ENCODE measurements around the gene UXS1.

UXS1 gene

DNA sequence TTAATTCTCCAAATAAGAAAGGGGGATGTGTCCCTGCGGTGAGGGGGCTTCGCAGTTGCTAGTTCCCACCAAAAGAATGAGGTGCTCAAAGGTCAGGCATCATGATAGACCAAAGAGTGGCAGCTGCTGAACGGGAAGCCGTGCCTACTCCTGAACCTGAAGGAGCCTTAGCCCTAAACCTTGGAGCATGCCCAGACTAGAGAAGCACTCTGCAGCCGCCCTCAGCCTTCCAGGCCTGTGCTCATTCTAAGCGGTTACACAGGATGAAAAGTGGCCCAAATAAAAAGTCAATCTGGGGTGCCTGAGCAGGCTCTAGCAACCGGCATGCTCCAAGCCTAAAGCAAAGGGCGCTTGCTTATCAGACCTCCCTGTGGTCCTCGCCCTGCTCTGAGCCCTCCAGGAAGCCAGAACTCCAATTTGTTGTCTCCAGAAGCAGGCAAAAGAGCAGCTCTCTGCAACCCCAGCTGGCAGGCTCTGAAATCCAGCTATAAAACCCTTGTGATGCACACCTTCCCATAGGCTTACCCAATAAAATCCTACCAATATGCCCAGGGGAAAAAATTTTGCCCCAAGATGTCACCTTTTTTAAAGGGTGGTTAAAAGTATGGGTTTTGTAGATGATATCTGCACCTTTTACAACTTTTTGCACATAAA lies 17.5 kb downstream of the UXS1 start:
- Histone ChIP-seq H3K9me3 (ENCODE audit: control insufficient read depth, low read length) (no peaks in the 10 kb centered on the region), H3K4me3 (ENCODE audit: extremely low read depth, insufficient read depth, low read length, poor library complexity, severe bottlenecking) (no peak overlapping the region), H3K4me1 (ENCODE audit: control insufficient read depth, insufficient read depth, low read length, poor library complexity, severe bottlenecking) (no peaks in the 10 kb centered on the region), H3K36me3 (ENCODE audit: control insufficient read depth, insufficient read depth, low read length) (peaks cover 2% of the 10 kb centered on the region), H3K27ac (ENCODE audit: low read depth, low read length, severe bottlenecking) (no peak overlapping the region)
- 84 to 94% methylated on average over 9 of the region's 9 CpGs for WGBS, 2 experiments (ENCODE audit: insufficient coverage in 2 of 2)

GRCh38 chr2:106175086-106175850 lies 18.8 kb downstream of the UXS1 start:
- no peaks in the 10 kb centered on the region for H3K9me3 ChIP-seq (ENCODE audit: control insufficient read depth, low read length)
- 96 to 100% methylated on average over 6 of the region's 7 CpGs for WGBS, 2 experiments (ENCODE audit: insufficient coverage in 2 of 2)
- H3K36me3 ChIP-seq (ENCODE audit: control insufficient read depth, insufficient read depth, low read length) = peaks cover 2% of the 10 kb centered on the region
- H3K4me3 ChIP-seq (ENCODE audit: extremely low read depth, insufficient read depth, low read length, poor library complexity, severe bottlenecking) = no peak overlapping the region
- no peak overlapping the region for H3K27ac ChIP-seq (ENCODE audit: low read depth, low read length, severe bottlenecking)
- no peaks in the 10 kb centered on the region for H3K4me1 ChIP-seq (ENCODE audit: control insufficient read depth, insufficient read depth, low read length, poor library complexity, severe bottlenecking)

DNA sequence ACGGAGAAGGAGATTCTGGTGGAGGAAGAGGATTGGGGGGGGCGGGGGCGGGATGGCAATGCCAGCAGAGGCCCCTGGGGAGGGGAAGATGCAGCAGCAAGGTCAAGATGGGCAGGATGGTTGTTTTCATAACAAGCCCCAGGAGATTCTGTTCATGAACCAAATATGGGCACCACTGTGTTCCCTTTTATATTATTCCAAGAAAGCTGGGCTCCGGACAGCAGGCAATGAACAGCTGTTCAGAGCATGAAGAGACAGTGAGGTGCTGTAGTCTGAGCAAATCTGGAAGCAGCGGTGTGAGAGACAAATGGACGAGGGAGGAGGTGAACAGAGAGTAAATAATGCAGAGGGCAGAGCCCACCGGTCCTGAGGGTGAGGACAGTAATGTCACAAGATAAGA lies 20.0 kb downstream of the UXS1 start:
- no peaks in the 10 kb centered on the region for H3K9me3 ChIP-seq (ENCODE audit: control insufficient read depth, low read length)
- no peaks in the 10 kb centered on the region for H3K4me1 ChIP-seq (ENCODE audit: control insufficient read depth, insufficient read depth, low read length, poor library complexity, severe bottlenecking)
- WGBS, 2 experiments (ENCODE audit: insufficient coverage in 2 of 2) = 92 to 96% methylated on average over 6 to 7 of the region's 7 CpGs
- no peak overlapping the region for H3K4me3 ChIP-seq (ENCODE audit: extremely low read depth, insufficient read depth, low read length, poor library complexity, severe bottlenecking)
- no peak overlapping the region for H3K27ac ChIP-seq (ENCODE audit: low read depth, low read length, severe bottlenecking)
- H3K36me3 ChIP-seq (ENCODE audit: control insufficient read depth, insufficient read depth, low read length) = peaks cover 2% of the 10 kb centered on the region

DNA sequence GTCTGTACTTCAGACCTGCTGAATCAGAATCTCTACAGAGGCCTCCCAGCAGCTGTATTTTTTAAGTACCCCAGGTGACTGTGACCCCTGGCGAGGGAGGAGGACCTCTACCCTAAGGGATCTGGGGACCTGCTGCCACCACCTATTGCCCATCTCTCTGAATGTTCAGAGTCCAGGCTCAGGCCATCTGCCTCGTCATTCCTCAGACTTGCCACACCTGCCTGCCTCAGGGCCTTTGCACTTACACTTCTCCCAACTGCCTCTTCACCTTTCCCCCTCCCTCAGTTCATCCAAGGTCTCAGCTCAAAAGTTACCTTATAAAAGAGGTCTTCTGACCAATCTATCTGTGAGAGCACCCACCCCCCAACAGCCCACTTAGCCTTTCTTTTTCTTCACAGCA lies 21.5 kb downstream of the UXS1 start:
- Histone ChIP-seq H3K36me3 (ENCODE audit: control insufficient read depth, insufficient read depth, low read length) (peaks cover 2% of the 10 kb centered on the region), H3K9me3 (ENCODE audit: control insufficient read depth, low read length) (no peaks in the 10 kb centered on the region), H3K27ac (ENCODE audit: low read depth, low read length, severe bottlenecking) (no peak overlapping the region), H3K4me3 (ENCODE audit: extremely low read depth, insufficient read depth, low read length, poor library complexity, severe bottlenecking) (no peak overlapping the region), H3K4me1 (ENCODE audit: control insufficient read depth, insufficient read depth, low read length, poor library complexity, severe bottlenecking) (no peaks in the 10 kb centered on the region)
- WGBS, 2 experiments (ENCODE audit: insufficient coverage in 2 of 2) = 89 to 91% methylated on average over 1 of the region's 2 CpGs

- 89% methylated on average over 2 of the region's 2 CpGs; no CpG with 5 or more reads in 1 of the 2 experiments for WGBS, 2 experiments (ENCODE audit: insufficient coverage in 2 of 2)
Measured at GRCh38 chr2:106168657-106169056, 25.4 kb downstream of the UXS1 start.

DNA sequence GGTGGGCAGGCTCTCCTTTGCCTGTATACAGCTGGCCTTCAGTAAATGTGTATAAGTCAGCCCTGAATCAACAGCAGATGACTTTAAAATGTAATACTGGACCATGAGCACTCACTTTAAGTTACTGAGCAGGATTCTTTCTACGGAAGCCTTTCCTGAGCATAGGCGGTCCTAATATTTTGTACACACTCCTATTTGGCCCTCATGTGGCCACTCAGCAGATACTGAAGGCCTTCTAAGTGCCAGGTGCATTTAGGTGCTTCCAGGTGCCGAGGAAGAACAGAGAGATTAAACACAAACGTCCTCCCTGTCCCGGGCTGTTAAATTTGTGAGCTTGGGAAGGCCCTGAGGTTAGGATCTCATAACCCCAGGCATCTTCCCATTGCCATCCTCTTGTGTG lies 27.0 kb downstream of the UXS1 start:
- H3K9me3 ChIP-seq (ENCODE audit: control insufficient read depth, low read length) = no peaks in the 10 kb centered on the region
- H3K4me3 ChIP-seq (ENCODE audit: extremely low read depth, insufficient read depth, low read length, poor library complexity, severe bottlenecking) = no peak overlapping the region
- H3K27ac ChIP-seq (ENCODE audit: low read depth, low read length, severe bottlenecking) = no peak overlapping the region
- WGBS, 2 experiments (ENCODE audit: insufficient coverage in 2 of 2) = 84 to 95% methylated on average over 3 to 4 of the region's 5 CpGs
- H3K4me1 ChIP-seq (ENCODE audit: control insufficient read depth, insufficient read depth, low read length, poor library complexity, severe bottlenecking) = no peaks in the 10 kb centered on the region
- peaks cover 3% of the 10 kb centered on the region for H3K36me3 ChIP-seq (ENCODE audit: control insufficient read depth, insufficient read depth, low read length)

More at GRCh38 chr2:106168657-106169056, 25.4 kb downstream of the UXS1 start:
- Histone ChIP-seq H3K4me3 (ENCODE audit: extremely low read depth, insufficient read depth, low read length, poor library complexity, severe bottlenecking) (no peak overlapping the region), H3K9me3 (ENCODE audit: control insufficient read depth, low read length) (no peaks in the 10 kb centered on the region), H3K27ac (ENCODE audit: low read depth, low read length, severe bottlenecking) (no peak overlapping the region), H3K36me3 (ENCODE audit: control insufficient read depth, insufficient read depth, low read length) (no peaks in the 10 kb centered on the region), H3K4me1 (ENCODE audit: control insufficient read depth, insufficient read depth, low read length, poor library complexity, severe bottlenecking) (no peaks in the 10 kb centered on the region)

DNA sequence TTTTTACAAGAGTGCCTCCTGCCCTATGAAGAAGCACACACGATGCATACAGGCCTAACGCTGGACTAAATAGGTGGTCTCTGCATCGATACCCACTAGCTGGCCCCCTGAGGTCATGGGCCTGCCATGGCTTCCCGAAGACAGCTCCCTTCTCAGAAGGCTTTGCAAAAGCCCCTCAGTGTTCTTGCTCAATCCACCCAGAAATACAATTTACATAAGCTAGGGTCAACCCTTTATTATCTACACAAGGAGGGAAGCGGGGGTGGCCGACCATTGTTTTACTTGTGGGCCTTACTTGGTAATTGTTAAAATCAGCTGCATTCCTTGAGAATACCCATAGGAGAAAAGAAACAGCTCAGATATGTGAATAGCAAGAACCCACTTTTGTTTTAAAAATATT lies 28.5 kb downstream of the UXS1 start:
- Histone ChIP-seq H3K27ac (ENCODE audit: low read depth, low read length, severe bottlenecking) (no peak overlapping the region), H3K9me3 (ENCODE audit: control insufficient read depth, low read length) (no peaks in the 10 kb centered on the region), H3K4me1 (ENCODE audit: control insufficient read depth, insufficient read depth, low read length, poor library complexity, severe bottlenecking) (no peaks in the 10 kb centered on the region), H3K36me3 (ENCODE audit: control insufficient read depth, insufficient read depth, low read length) (peaks cover 17% of the 10 kb centered on the region), H3K4me3 (ENCODE audit: extremely low read depth, insufficient read depth, low read length, poor library complexity, severe bottlenecking) (no peak overlapping the region)
- 29 to 49% methylated on average over 4 of the region's 6 CpGs for WGBS, 2 experiments (ENCODE audit: insufficient coverage in 2 of 2)

GRCh38 chr2:106165029-106165428 lies 29.1 kb downstream of the UXS1 start:
- Histone ChIP-seq H3K36me3 (ENCODE audit: control insufficient read depth, insufficient read depth, low read length) (peaks cover 22% of the 10 kb centered on the region), H3K27ac (ENCODE audit: low read depth, low read length, severe bottlenecking) (no peak overlapping the region), H3K9me3 (ENCODE audit: control insufficient read depth, low read length) (no peaks in the 10 kb centered on the region), H3K4me1 (ENCODE audit: control insufficient read depth, insufficient read depth, low read length, poor library complexity, severe bottlenecking) (no peaks in the 10 kb centered on the region), H3K4me3 (ENCODE audit: extremely low read depth, insufficient read depth, low read length, poor library complexity, severe bottlenecking) (no peak overlapping the region)
- 25 to 53% methylated on average over 2 of the region's 3 CpGs for WGBS, 2 experiments (ENCODE audit: insufficient coverage in 2 of 2)

- Histone ChIP-seq H3K9me3 (ENCODE audit: control insufficient read depth, low read length) (no peaks in the 10 kb centered on the region), H3K27ac (ENCODE audit: low read depth, low read length, severe bottlenecking) (no peak overlapping the region), H3K4me1 (ENCODE audit: control insufficient read depth, insufficient read depth, low read length, poor library complexity, severe bottlenecking) (no peaks in the 10 kb centered on the region), H3K4me3 (ENCODE audit: extremely low read depth, insufficient read depth, low read length, poor library complexity, severe bottlenecking) (no peak overlapping the region), H3K36me3 (ENCODE audit: control insufficient read depth, insufficient read depth, low read length) (peaks cover 30% of the 10 kb centered on the region)
- 65 to 79% methylated on average over 4 of the region's 6 CpGs for WGBS, 2 experiments (ENCODE audit: insufficient coverage in 2 of 2)
Measured at GRCh38 chr2:106163948-106164545, 30.1 kb downstream of the UXS1 start.

DNA sequence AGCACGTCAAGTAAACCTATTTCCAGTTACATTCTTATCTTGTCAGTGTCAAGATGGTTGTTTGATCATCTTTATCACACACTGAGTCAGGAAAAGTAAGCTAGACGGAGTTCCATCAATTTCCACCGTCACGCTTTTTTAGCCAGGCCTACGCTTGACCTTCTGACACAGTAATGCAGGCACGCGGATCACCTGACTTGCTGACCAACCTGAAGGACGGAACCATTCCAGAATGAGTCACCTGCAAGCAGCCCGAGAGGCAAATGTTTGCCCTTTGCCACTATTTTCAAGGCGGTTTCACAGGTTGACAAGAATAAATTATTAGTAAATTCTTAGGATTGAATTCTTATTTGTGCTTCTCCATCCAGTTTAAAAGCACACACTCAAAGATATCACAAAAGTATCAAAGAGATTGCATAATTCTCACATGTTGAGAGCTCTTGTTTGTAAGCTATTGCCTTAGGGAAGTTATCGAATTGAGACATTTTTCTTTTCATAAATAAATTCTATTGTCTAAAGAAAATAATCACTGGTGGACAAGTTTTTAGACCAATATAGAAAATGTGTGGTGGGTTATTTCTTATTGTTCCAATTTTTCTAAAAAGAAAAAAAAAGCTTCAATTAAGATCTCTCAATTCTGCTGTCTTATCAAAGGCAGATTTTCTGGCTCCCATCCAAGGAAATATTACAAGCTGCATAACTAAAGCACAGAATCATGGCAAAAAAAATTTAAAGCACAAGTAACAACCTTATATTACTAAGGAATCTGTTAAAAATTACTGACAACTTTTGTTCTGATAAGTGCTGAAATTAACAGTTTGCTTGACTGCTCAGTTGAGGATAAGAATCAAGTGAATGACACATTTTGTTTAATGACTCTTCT lies 31.9 kb downstream of the UXS1 start:
- WGBS, 2 experiments (ENCODE audit: insufficient coverage in 2 of 2) = 86 to 89% methylated on average over 5 to 9 of the region's 11 CpGs

More for the DNA sequence above, 31.9 kb downstream of the UXS1 start:
- Histone ChIP-seq H3K4me1 (ENCODE audit: control insufficient read depth, insufficient read depth, low read length, poor library complexity, severe bottlenecking) (no peaks in the 10 kb centered on the region), H3K36me3 (ENCODE audit: control insufficient read depth, insufficient read depth, low read length) (peaks cover 41% of the 10 kb centered on the region), H3K9me3 (ENCODE audit: control insufficient read depth, low read length) (no peaks in the 10 kb centered on the region), H3K27ac (ENCODE audit: low read depth, low read length, severe bottlenecking) (no peak overlapping the region), H3K4me3 (ENCODE audit: extremely low read depth, insufficient read depth, low read length, poor library complexity, severe bottlenecking) (no peak overlapping the region)

Data from mesodermal cell (in vitro differentiated cells).